ENCODE results near the gene SS18L1.

The SS18L1 gene

GRCh38 chr20:62230276-62230675 lies 86.7 kb downstream of the SS18L1 start:
- no peak for DNase-seq

- no peak for DNase-seq
These were observed 87.1 kb downstream of the SS18L1 start for GRCh38 chr20:62230696-62231095.

GRCh38 chr20:62231292-62231691 lies 87.7 kb downstream of the SS18L1 start:
- no peak for DNase-seq

Measured in femur (tissue), 1 donor.